Urothelium cell line (cell line): ENCODE data around the gene PDIA4.
"Not testable (repeated sequence)": the region's sequence is repeated elsewhere in the genome, so short reads cannot be mapped to it uniquely, and the experiment has no call there.

Source experiments
- DNase-seq: peaks from one replicate; pipeline ENCODE4 v3.0.0; 2011; ENCODE audit warnings: low spot score, mixed read lengths
- FAIRE-seq: peaks from 2 replicates; lab custom pipeline; 2011; peaks lifted over from hg19 to GRCh38; lab: Jason Lieb, UNC

PDIA4 gene

GRCh38 chr7:149028346-149029109, at the start of gene PDIA4:
PDIA4 (minus strand) TSS chr7:149028505; CDS start chr7:149028408, 97 bp downstream.
- DNase-seq: peak; percentile 88
- FAIRE-seq: no peak

GRCh38 chr7:149077594-149077993, 49.3 kb upstream of the PDIA4 start:
- no peak for FAIRE-seq
- DNase-seq: no peak

GRCh38 chr7:149075286-149075685, 47.0 kb upstream of the PDIA4 start:
- DNase-seq (no peak), FAIRE-seq (no peak)

GRCh38 chr7:149074116-149074885, 46.0 kb upstream of the PDIA4 start:
- no peak for DNase-seq
- FAIRE-seq: no peak

- FAIRE-seq (no peak), DNase-seq (no peak)
Measured at GRCh38 chr7:149072438-149072775, 44.1 kb upstream of the PDIA4 start.

GRCh38 chr7:149071641-149072437, 43.5 kb upstream of the PDIA4 start:
- FAIRE-seq: no peak
- DNase-seq: no peak

GRCh38 chr7:149071182-149071635, 42.9 kb upstream of the PDIA4 start:
- FAIRE-seq: no peak
- no peak for DNase-seq

- no peak for FAIRE-seq
- DNase-seq: no peak
Measured at GRCh38 chr7:149070372-149071125, 42.2 kb upstream of the PDIA4 start.

- no peak for DNase-seq
- FAIRE-seq: no peak
Measured at GRCh38 chr7:149067869-149068268, 39.6 kb upstream of the PDIA4 start.

- no peak for DNase-seq
- FAIRE-seq: no peak
Measured at GRCh38 chr7:149063476-149063875, 35.2 kb upstream of the PDIA4 start.

GRCh38 chr7:149062217-149062899, 34.1 kb upstream of the PDIA4 start:
- not testable (repeated sequence) for FAIRE-seq, DNase-seq

- FAIRE-seq: no peak
- DNase-seq: no peak
Measured at GRCh38 chr7:149060156-149060555, 31.9 kb upstream of the PDIA4 start.

GRCh38 chr7:149053885-149054284, 25.6 kb upstream of the PDIA4 start:
- DNase-seq (no peak), FAIRE-seq (no peak)

- no peak for FAIRE-seq
- DNase-seq: no peak
Measured at GRCh38 chr7:149053384-149053783, 25.1 kb upstream of the PDIA4 start.

- DNase-seq: no peak
- FAIRE-seq: no peak
Measured at GRCh38 chr7:149050941-149051340, 22.6 kb upstream of the PDIA4 start.

- no peak for FAIRE-seq
Measured at GRCh38 chr7:149048805-149049204, 20.5 kb upstream of the PDIA4 start.

GRCh38 chr7:149046416-149046815, 18.1 kb upstream of the PDIA4 start:
- DNase-seq (no peak), FAIRE-seq (no peak)

More at GRCh38 chr7:149048805-149049204, 20.5 kb upstream of the PDIA4 start:
- DNase-seq: no peak

GRCh38 chr7:149043936-149044335, 15.6 kb upstream of the PDIA4 start:
- DNase-seq (no peak), FAIRE-seq (no peak)

- DNase-seq (no peak), FAIRE-seq (no peak)
Measured at GRCh38 chr7:149041350-149041749, 13.0 kb upstream of the PDIA4 start.

GRCh38 chr7:149038641-149039040, 10.3 kb upstream of the PDIA4 start:
- not testable (repeated sequence) for FAIRE-seq, DNase-seq
